Mucosa of gallbladder (tissue), 1 donor: ENCODE data around the gene TRAF1. TPM values are rescaled to one million over a fixed set of nuclear protein-coding genes. Genes with fewer than 3 reads are reported as not detected.
A peak's percentile ranks its signal among the peaks of the same experiment; 100 is the strongest.

ENCODE experiments used
- DNase-seq: peaks from one replicate; pipeline ENCODE4 v3.0.0-alpha.2; 2020; ENCODE audit warnings: low spot score
- total RNA-seq: library from RNA; stranded (reverse); gene quantifications from one replicate; pipeline ENCODE4 v1.2.1, GENCODE V29; 2021
- donor health status: DM: no; HTN: no; CAD: no.

TRAF1 gene
- total RNA-seq, 1 donor from 2014 or later: 7.9 TPM

DNA sequence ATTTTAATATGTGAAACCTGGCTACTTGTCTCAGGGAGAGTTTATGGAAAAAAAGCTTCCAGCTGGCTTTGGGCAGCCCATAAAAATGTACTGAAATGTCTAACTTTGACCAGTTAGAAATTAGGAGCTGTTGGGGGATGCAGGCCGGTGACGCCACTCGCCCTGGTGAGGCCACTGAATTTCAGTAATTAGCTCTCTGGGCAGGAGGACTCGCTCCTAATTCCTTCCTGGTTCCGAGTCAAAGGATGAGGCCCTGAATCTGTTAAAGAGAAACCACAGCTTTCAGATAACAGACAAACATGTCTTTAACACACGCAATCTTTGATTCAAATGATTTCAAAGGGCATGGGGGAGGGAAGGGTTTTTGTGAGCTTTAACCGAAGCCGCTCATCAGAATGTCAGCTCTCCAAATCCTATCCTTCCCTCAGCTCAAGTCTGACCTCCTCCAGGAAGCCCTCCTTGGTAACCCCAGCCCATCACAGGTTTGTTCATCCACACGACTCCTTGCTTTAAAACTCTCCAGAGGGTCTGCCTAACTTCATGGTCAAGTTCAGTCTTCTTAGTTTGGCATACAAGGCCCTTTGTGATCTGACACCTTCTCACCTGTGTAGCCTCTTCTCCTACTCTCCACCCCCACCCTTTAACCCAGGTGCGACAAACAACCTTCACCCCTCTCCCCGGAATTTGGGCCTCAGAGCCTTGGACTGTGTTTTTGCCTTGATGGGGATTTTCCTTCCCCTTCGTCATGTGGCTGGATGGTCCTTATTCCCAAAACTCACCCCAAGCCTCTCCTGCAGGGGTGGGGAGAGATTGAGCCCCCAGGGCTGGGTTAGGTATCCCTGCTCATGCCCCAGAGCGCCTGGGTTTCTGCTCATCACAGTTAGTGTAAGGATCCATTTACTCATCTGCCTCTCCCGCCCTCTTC lies 36.0 kb downstream of the TRAF1 start:
- no peak for DNase-seq

DNA sequence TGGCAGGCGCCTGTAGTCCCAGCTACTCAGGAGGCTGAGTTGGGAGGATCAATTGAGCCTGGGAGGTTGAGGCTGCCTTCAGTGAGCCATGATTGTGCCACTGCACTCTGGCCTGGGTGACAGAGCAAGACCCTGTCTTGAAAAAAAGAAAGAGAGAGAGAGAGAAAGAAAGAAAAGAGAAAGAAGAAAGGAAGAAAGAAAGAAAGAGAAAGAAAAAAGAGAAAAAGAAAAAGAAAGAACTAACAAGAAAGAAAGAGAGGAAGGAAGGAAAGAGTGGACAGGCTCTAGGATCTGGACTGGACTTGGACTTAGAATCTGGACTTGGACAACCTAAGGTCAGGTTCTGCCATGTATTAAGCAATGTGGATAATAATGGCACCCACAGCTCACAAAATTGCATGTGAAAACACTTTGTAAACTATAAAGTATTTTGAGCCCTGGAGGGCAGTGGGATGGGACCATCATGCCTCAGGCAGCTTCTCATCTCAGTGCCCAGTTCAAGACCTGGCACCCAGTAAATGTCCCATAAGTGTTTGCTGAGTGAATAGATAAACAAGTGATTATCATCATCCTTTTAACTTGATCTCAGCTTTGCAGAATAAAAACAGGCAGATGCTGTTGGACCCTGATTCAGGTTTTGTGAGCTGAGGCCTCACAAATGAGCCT lies 36.9 kb downstream of the TRAF1 start:
- DNase-seq: no peak

DNA sequence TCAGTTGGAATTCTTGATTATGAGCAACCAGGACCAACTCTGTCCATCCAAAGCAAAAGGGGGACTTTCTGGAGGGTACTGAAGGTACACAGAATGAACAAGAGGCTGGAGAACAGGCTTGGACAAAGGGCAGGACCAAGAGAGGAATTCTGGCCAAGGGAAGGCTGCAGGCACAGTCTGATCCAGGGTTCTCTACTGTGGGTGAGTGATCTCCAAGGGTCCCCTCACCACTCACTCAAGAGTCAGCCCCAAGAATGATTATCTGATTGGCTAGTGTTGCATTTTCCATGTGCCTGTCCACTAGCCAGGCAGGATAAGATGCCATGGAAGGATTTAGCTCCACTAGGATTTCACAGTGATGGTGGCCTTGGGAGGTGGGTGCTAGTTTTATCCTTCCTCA lies 38.0 kb downstream of the TRAF1 start:
- DNase-seq: no peak

DNA sequence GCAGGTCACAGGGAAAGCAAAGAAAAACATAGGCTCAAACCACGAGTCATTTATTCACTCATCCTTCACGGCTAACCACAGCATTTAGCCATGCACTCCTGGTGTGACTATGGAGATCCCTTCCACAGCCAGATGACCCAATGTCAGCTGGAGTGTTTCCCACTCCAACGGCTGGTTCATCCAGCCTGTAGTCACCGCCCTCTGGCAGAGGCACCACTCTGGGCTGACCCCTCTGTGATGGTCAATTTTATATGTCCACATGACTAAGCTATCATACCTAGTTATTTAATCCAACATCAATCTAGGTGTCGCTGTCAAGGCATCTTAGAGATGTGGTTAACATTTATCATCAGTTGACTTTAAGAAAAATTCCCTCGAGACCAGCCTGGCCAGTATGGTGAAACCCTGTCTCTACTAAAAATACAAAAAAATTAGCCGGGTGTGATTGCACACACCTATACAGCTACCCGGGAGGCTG lies 40.1 kb downstream of the TRAF1 start:
- DNase-seq: no peak

DNA sequence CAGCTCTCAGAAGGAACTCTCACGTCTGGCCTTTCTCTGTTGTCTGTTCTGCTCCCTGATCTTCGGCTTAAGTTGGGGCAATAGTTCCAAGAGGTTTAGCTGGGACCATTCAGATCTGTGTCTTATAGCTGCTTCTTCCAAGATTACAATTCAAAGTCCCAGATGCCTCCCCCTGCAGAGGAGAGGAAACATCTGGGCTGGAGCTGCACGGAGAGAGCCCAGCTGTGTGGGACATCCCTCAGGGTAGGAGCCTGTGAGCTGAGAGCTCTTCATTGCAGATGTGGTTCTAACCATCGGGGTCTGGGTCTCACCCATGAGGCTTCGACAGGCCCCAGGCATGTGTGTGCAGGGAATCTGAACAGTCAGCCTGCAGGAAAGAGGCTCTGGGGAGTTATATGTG lies 40.6 kb downstream of the TRAF1 start:
- DNase-seq: no peak

DNA sequence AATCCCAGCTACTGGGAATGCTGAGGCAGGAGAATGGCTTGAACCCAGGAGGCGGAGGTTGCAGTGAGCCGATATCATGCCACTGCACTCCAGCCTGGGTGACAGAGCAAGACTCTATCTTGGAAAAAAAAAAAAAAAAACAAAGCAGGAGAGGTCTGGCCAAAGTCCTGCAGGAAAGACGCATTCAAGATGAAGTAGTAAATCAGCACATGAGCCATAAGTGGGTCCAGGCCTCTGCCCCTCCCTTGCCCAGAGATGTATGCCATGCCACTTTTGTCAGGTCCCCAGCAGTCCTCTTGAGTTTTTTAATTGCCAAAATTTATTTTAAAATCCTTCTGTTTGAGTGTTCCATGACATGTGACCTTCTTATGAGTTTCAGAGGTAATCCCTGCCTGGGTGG lies 41.1 kb downstream of the TRAF1 start:
- no peak for DNase-seq

DNA sequence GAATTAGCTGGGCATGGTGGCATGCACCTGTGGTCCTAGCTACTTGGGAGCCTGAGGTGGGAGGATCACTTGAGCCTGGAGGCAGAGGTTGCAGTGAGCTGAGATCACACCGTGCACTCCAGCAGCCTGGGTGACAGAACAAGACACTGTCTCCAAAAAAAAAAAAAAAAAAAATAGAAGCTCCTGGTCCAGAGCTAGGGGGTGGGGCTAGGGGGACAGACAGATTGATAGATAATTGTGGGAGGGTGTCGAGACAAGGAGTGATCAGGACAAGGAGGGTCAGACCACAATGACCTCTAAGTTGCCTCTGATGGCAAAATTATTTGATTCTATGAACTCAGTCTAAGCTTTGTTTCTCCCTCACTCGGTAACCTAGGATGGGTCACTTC lies 43.0 kb downstream of the TRAF1 start:
- DNase-seq: no peak

DNA sequence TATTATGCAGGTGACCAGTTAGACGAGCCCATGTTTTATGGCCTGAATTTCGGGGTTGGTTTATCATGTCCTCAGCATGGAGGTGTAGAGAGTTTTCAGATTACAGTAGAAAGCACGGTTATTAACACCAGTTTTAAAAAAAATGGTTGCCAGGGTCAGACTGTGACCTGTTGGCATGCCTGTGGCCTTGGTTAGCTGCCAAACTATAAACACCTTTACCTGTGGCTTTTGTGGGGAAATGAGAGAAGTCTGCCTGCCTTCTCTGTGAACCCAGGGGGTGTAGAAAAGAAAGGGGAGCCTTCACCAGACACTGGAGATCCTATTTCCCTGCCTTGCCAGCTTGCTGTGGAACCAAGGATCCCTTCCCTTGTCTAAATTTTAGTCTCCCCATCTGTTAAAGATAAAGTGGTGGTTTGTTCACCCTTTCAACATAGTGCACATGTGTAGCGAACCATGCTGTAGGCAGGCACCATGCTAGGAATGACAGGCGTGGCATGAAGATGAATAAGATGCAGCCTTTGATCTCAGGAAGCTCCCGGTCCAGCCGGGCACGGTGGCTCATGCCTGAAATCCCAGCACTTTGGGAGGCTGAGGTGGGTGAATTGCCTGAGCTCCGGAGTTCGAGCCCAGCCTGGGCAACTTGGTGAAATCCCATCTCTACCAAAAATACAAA lies 43.5 kb downstream of the TRAF1 start:
- no peak for DNase-seq

DNA sequence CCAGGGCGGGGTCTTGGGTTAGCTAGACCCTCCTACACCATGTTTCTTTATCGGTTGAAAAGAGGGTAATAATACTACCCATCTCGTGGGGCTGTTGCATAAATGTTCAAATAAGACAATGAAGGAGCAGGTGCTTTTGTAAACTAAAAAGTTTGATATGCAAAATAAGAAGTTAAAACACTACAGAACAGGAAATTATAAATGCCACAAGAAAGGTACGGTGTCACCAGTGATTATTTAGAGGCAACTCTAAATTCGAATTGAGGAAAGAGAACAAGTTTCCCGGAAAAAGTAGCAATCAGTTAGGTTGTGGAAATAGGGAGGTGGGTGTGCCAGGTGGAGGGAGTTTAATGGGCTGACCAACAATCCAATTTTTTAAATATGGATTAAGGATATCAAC lies 47.1 kb downstream of the TRAF1 start:
- no peak for DNase-seq

DNA sequence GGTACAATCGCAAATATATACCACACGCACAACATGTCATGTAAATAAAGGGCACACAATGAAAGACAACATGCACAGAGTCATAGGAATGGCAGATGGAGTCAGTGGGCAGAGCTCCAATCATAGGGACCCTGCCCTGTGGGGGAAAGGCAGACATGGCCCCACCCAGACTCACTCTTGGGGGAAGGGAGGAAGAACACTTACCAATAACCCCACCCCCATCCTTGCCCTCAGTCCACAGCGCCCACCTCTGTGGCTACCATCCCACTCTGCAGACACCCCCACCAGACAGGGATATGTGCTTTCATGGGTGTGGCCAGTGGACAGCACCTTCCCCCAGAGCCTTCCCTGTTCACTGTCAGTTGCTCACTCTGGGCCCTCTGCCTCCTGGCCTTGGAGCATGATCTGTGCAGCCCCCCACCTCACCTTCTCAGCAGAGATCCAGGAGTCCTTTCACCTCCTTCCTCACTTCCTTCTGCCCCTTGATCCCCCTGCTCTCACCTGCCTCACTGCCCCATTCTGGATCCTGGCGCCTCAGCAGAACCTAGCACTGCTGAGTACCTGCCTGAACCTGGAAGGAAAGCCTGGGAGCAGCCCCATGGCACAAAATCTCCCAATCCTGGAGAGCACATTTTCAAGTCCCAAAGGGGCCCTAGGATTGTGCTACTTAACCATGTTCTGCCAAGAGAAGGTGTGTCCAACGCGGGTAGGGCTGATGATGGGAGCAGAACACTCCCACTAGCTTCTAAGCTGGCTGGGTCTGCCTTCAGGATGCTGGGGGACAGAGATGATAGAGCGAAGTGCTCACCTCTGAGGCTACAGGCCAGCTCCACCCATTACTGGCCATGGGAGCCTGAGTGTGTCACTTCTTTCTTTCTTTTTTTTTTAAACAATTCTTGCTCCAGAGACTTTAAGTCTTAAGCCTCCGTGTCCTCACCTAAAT lies 48.1 kb downstream of the TRAF1 start:
- no peak for DNase-seq

DNA sequence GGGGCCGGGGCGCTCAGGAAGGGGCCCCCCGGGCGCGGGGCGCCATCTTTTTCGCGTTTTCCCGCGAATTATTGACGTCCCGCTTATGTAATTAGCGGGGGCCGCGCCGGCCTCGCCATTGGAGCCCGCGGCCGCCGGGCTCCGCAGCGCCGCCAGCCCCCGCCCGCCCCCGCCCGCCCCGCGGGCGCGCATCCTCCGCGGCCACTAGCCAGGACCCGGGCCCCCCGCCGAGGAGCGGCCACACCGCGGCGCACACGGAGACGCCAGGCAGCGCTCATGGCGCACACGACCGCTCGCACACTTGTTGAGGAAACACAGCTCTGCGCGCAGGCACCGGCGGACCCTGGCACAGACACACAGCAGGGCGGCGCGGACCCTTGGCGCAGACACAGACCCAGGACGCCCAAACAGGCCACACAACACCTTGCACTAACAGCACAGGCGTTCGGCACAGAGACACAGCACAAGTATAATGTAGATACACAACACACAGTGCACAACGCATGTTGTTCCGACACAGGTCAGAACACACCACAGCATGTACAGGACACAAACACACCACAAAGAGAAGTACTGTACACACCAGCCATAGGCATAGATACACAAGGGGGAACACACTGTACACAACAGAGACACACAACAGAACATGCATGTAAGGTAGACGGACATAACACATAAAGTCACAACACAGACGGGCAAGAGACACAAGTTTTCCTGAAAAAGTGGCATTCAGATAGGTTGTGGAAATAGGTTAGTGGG lies 49.1 kb downstream of the TRAF1 start:
- peak; percentile 52 for DNase-seq

DNA sequence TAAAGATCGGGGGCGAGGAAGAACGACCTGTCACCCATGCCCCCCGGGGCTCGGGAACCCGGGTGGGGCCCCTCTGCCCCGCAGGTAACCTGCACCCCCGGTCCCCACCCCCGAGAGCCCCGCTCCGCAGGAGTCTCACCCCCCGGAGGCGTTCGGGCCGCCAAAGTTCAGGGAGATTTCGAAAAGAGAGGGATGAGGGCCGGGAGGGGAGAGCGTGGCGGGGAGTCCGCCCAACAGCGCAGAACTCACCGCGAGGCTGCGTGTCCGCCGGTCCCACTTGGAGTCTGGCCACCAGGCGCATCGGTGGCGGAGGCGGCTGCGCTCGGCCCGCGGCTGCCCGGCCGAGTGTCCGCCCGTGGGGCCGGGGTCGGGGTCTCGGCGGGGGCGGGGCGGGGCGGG lies 49.8 kb downstream of the TRAF1 start, which contains the start of gene PHF19:
Gene PHF19 (minus strand): TSS at position 347 of the 399 bp plus-strand sequence. CDS start 2,447 bp downstream, outside the sequence.
- DNase-seq: no peak

DNA sequence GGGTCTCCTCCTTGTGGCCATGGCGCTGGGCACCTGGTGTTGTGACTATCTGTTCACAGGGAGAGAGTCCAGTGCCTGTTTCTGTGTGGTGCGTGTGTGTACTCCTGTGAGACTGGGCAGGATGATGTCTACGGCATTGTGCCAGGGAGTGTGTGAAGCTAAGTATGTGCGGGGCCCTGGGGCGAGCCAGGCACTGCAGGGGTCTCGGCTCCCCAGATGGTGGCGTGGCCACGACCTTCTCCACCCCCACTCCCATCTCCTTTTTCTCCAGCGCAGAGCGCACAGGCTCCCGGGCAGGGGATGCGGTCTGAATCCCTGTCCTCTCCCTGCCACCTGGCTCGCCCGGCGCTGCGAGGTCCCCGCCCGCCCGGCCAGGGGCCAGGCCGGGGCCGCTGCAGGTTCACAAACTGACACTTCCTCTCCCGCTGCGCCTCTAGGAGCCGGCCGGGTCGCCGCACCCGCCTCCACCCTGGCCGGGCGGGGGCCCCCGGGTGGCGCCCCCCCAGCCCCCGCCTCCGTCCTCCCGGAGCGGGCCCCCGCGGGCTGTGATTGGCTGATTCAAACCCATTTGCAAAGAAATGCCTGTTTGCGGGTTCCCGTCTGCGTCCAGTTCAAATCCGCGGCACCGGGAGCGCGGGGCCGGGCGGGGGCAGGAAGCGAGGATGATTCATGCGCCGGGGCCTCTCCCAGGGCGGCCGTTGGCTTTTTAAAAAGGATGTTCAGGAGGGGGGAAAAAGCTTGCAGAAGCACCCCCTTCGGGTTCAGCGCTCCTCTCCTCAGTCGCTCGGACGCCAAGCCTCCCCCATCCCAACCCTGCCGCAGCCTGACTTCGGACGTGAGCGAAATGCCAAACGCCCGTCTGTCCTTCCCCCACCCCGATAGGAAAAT lies 50.4 kb downstream of the TRAF1 start:
- peak; percentile 72 for DNase-seq

DNA sequence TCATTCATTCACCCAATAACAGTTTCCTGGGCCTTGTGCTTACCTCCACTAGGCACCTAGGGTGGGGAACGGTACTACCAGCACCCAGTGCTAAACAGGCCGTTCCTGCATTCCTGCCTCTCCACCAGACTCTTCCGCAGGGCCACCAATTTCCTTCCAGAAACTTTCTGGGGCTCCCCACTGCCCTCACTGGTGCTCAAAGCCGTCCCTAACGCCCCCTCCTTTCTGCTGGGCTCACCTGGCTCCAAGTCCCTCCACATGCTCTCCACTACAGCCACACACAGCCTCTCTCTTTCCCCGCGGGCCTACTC lies 51.0 kb downstream of the TRAF1 start:
- no peak for DNase-seq

DNA sequence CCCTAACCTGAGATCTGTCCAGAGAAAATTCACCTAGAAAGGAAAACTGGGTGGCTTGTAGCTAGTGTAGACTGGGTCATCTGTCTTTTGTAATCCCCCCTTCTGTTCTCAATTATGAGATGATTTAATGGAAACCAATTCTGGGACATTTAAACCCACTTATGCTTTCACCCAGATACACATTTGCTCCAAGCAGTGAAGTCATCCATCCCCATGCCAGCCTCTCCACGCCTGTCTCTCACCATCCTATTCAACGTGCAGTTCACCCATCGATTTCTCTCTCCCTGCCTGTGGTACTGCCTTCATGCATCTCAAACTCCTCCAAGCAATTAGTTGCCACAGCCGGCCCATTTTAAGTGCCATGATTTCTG lies 51.4 kb downstream of the TRAF1 start:
- DNase-seq: no peak

DNA sequence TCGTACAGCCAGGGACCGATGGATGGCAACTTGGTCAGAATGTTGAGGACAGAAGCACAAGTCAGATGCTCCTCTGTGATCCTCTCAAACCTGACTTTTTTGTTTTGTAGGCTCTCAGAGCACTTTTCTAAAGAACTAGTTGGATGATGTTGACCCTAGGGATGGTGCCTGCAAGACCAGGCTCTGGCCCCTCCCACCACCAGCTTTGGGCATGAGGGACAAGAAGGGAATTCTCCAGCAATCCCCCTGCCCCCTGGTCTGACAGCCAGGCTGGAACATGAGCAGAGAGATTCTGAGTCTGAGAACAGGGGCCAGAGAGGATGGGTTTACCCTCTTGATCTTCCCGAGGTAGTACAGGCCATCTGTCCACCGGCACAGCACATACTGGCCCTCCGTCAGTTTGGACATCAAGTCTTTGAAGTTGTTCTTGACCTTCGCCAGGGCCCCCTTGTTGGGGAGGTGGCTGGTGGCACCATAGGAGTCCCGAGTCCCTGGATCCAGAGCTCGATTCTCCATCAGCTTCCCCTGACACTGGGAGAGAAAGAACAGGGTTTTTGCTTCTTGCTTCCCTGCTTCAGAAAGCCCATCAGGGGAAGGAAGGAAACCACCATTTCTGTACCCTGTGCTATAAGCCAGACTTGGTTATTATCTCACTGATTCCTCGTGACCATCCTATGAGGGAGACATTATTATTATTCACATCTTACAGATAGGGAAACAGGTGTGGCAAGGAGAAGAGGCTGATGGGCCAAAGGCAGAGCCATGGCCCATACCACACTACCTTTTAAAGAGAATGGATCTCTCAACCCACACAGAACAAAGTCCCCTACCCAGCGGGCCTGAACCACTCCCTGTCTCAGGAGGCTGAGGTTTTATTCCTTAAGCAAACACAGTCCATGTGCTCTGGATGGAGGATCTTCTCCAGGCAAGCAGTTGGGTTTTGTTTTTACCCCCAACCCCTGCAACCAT lies 52.1 kb downstream of the TRAF1 start:
- no peak for DNase-seq

DNA sequence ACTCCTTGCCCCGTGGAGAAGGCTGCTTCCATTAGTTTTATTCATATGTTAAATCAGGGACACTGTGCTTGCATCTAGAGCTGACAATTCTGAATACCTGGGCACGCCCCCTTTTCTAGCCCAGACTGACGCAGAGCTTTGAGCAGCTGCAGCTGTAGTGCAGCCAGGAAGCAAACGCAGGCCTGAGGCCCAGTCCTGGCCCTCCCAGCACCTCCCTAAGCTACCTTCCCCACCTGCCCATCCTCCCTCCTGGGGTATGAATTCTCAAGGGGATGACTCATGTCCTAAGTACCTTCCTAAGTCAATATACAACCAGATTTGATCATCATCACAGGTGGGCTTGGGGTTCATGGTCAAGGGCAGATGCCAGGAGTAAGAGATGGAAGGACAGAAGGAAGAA lies 53.1 kb downstream of the TRAF1 start:
- DNase-seq: no peak

DNA sequence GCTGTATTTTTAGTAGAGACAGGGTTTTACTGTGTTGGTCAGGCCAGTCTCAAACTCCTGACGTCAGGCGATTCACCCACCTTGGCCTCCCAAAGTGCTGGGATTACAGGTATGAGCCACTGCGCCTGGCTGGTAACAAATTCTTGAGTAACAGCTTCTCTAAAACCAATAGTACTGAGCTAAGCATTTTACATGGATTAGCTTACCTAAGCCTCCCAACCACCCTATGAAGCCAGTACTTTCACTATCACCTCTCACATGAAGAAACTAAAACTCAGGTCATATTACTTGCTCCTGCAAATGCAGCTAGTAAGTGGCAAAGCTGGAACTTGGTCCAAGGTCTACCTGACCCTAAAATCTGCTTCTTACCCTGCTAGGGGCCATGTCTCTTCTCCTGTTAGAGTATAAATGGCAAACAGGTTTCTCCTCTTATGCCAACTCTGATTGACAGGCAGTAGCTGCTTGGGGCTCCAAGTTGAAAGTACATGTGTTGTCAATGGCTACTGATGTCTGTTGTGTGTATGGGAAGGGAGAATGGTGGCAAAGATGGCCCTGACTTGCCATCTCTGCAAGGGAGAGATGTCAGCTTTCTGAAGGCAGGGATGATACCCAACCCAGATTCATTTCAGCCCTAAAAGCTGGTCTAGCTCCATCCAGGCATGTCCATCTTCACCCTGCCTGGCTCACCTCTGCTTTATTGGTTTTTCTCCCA lies 53.6 kb downstream of the TRAF1 start:
- no peak for DNase-seq
